DOHH2 (cell line): Measurements from ENCODE around the gene KCNN3.

Source experiments
- H3F3A ChIP-seq: fragments of 200-600 bp; sonication (generic), shearing (Covaris generic); 2 replicates; pipeline ENCODE4 v1.6.0; 2016; ENCODE audit warnings: antibody characterized with exemption, mild to moderate bottlenecking; ENCODE audit not compliant: control insufficient read depth, insufficient read depth
- H3K27ac ChIP-seq: fragments of 200-600 bp; sonication (generic); 2 replicates; pipeline ENCODE4 v1.5.1; 2014; ENCODE audit warnings: low read depth, mild to moderate bottlenecking, low read length, moderate library complexity
- H3K27me3 ChIP-seq: fragments of 200-600 bp; sonication (generic); 2 replicates; pipeline ENCODE4 v1.6.1; 2014; ENCODE audit warnings: mild to moderate bottlenecking, low read length, mixed read lengths; ENCODE audit not compliant: control insufficient read depth
- H3K36me3 ChIP-seq: fragments of 200-600 bp; sonication (generic); 2 replicates; pipeline ENCODE4 v1.6.1; 2014; ENCODE audit warnings: mild to moderate bottlenecking, low read length, moderate library complexity, mixed read lengths; ENCODE audit not compliant: control insufficient read depth
- H3K4me1 ChIP-seq: fragments of 200-600 bp; sonication (generic); 2 replicates; pipeline ENCODE4 v1.6.1; 2014; ENCODE audit warnings: mild to moderate bottlenecking, low read length, mixed read lengths; ENCODE audit not compliant: control insufficient read depth
- H3K4me2 ChIP-seq: fragments of 200-600 bp; sonication (generic); 2 replicates; pipeline ENCODE4 v1.6.0; 2014; ENCODE audit warnings: mild to moderate bottlenecking, low read length, moderate library complexity
- H3K4me3 ChIP-seq: fragments of 200-600 bp; sonication (generic); 2 replicates; pipeline ENCODE4 v1.5.1; 2014; ENCODE audit warnings: mild to moderate bottlenecking, low read length, mixed read lengths
- H3K79me2 ChIP-seq: fragments of 200-600 bp; sonication (generic); 2 replicates; pipeline ENCODE4 v1.6.1; 2014; ENCODE audit warnings: mild to moderate bottlenecking, low read length, mixed read lengths; ENCODE audit not compliant: control insufficient read depth
- H3K9me2 ChIP-seq: fragments of 200-600 bp; sonication (generic); replicated peaks from 2 replicates; pipeline ENCODE4 v1.6.1; 2014; ENCODE audit warnings: mild to moderate bottlenecking, low read length, mixed read lengths; ENCODE audit not compliant: control insufficient read depth
- H3K9me3 ChIP-seq: fragments of 200-600 bp; sonication (generic); 2 replicates; pipeline ENCODE4 v1.6.1; 2014; ENCODE audit warnings: antibody characterized with exemption, low read length, mixed read lengths; ENCODE audit not compliant: control insufficient read depth, insufficient read depth
- H4K20me1 ChIP-seq: fragments of 200-600 bp; sonication (generic); 2 replicates; pipeline ENCODE4 v1.6.0; 2014; ENCODE audit warnings: low read depth, mild to moderate bottlenecking, antibody characterized with exemption, low read length, moderate library complexity; ENCODE audit not compliant: control insufficient read depth, insufficient read depth
- EZH2phosphoT487 ChIP-seq: fragments of 200-600 bp; sonication (generic); IDR thresholded peaks from 2 replicates; pipeline ENCODE4 v1.6.1; 2017; ENCODE audit warnings: borderline replicate concordance, mild to moderate bottlenecking, antibody characterized with exemption, low read length, moderate library complexity, mixed read lengths
- TF ChIP-seq, protein P1 (sequence below): fragments of 200-600 bp; sonication (generic); IDR thresholded peaks from one replicate; pipeline ENCODE4 v1.5.1; 2014; ENCODE audit warnings: antibody characterized with exemption, mild to moderate bottlenecking, low read depth, low read length; ENCODE audit not compliant: poor library complexity, severe bottlenecking

The KCNN3 gene

DNA sequence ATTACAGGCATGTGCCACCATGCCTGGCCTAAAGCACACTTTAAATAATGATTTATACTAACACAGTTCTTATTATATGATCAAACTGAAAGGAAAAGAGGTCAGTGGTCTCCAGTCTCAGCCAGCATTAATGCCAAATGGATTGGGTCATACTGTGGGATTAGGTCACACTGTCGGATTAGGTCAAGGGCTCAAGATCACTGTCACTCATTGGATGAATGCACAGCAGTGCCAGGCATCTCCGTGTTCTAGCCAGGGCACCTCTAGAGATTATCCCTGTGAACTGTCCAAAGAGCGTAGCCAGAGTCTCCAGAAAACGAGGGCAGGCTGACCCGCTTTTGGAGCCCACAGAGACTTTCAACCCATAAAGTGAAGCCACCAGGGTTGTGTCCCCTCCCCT, 70.9 kb downstream of the KCNN3 start:
- no peaks in the 10 kb centered on the region for H3K9me2 ChIP-seq
- H3F3A ChIP-seq: no peaks in the 10 kb centered on the region
- no peak for TF ChIP-seq EZH2phosphoT487
- TF ChIP-seq, protein P1, sequence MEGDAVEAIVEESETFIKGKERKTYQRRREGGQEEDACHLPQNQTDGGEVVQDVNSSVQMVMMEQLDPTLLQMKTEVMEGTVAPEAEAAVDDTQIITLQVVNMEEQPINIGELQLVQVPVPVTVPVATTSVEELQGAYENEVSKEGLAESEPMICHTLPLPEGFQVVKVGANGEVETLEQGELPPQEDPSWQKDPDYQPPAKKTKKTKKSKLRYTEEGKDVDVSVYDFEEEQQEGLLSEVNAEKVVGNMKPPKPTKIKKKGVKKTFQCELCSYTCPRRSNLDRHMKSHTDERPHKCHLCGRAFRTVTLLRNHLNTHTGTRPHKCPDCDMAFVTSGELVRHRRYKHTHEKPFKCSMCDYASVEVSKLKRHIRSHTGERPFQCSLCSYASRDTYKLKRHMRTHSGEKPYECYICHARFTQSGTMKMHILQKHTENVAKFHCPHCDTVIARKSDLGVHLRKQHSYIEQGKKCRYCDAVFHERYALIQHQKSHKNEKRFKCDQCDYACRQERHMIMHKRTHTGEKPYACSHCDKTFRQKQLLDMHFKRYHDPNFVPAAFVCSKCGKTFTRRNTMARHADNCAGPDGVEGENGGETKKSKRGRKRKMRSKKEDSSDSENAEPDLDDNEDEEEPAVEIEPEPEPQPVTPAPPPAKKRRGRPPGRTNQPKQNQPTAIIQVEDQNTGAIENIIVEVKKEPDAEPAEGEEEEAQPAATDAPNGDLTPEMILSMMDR: no peak
- peaks cover 9% of the 10 kb centered on the region for H3K4me1 ChIP-seq
- no peaks in the 10 kb centered on the region for H3K9me3 ChIP-seq
- H3K79me2 ChIP-seq: peaks cover 46% of the 10 kb centered on the region
- H3K4me2 ChIP-seq: no peak overlapping the region
- 0 out of 2 replicates have a peak, but pooled peaks cover 12% of the 10 kb centered on the region for H4K20me1 ChIP-seq
- no peak overlapping the region for H3K27ac ChIP-seq
- no peak overlapping the region for H3K4me3 ChIP-seq
- H3K36me3 ChIP-seq: peaks cover 58% of the 10 kb centered on the region
- no peaks in the 10 kb centered on the region for H3K27me3 ChIP-seq

DNA sequence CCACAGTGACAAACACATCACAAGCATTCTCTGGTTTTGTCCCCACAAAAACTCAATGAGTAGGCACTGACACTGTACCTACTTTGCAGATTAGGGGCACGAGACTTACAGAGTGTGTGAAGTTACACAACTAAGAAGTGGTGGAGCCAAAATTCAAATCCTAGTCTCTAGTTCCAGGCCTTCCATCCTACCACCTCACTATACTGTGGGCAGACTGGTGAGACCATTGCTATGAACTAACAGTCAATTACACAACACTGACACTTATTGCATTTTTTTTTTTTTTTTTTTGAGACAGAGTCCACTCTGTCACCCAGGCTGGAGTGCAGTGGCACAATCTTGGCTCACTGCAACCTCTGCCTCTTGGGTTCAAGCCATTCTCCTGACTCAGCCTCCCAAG, 71.4 kb downstream of the KCNN3 start:
- Histone ChIP-seq H3K4me2 (no peak overlapping the region), H3K4me1 (peaks cover 4% of the 10 kb centered on the region; the same call in 1 of the 2 replicates), H4K20me1 (0 out of 2 replicates have a peak, but pooled peaks cover 8% of the 10 kb centered on the region), H3K36me3 (peaks cover 55% of the 10 kb centered on the region), H3K27me3 (no peaks in the 10 kb centered on the region), H3K9me2 (no peaks in the 10 kb centered on the region), H3K4me3 (no peak overlapping the region), H3F3A (no peaks in the 10 kb centered on the region), H3K79me2 (peaks cover 40% of the 10 kb centered on the region), H3K27ac (no peak overlapping the region), H3K9me3 (no peaks in the 10 kb centered on the region)
- TF ChIP-seq, protein P1: no peak
- TF ChIP-seq EZH2phosphoT487: no peak

DNA sequence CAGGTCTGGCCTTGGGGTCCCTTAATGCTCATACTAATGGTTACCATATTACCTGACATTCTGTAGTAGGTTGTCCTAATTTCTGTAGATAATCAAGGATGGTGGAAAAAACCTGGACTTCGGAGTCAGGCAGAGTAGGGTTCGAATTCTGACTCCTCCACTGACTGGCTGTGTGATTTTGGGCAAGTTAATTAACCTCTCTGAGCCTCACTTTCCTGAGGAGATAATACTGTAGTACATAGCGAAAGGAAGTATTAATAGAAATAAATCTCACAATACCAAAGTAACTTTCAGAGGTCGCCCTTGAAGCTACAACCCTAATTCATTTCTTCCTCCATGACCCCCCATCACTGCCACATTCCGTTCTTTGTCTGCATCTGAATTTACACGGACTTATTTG, 72.9 kb downstream of the KCNN3 start:
- TF ChIP-seq, protein P1: no peak
- TF ChIP-seq EZH2phosphoT487: no peak
- Histone ChIP-seq H3K9me3 (no peaks in the 10 kb centered on the region), H3K79me2 (peaks cover 35% of the 10 kb centered on the region), H3K4me2 (no peak overlapping the region), H3K9me2 (no peaks in the 10 kb centered on the region), H3F3A (no peaks in the 10 kb centered on the region), H3K4me3 (no peak overlapping the region), H3K4me1 (peaks cover 10% of the 10 kb centered on the region), H3K27ac (no peak overlapping the region), H3K27me3 (no peaks in the 10 kb centered on the region), H4K20me1 (0 out of 2 replicates have a peak, but pooled peaks cover 7% of the 10 kb centered on the region), H3K36me3 (peaks cover 46% of the 10 kb centered on the region)
